GM12878 (cell line): ENCODE measurements around the gene FNDC3B. TPM values are rescaled to one million over a fixed set of nuclear protein-coding genes. Genes with fewer than 3 reads are reported as not detected.
A peak's percentile ranks its signal among the peaks of the same experiment; 100 is the strongest.

Experiments used
- ATAC-seq: fragments of 200-7000 bp; cut with Tn5 transposase; 3 replicates; pipeline ENCODE4 v1.9.1; 2020; ENCODE audit warnings: mild to moderate bottlenecking, moderate library complexity
- BruUV-seq: library from RNA; stranded (reverse); fragments of 400-500 nt; replicated peaks from 2 replicates; lab custom pipeline; 2021; lab: Mats Ljungman, UMichigan
- CTCF ChIA-PET: fragments of 300-600 bp; sonication (Branson Sonifier 250); formaldehyde crosslinking; extraction: SDS; loops from one replicate; lab custom pipeline; 2021; ENCODE audit warnings: inconsistent platforms; lab: Yijun Ruan, JAX
- POLR2A ChIA-PET: fragments of 350-600 bp; formaldehyde crosslinking; extraction: SDS; loops from one replicate; lab custom pipeline; 2021; ENCODE audit warnings: inconsistent platforms; lab: Charles Lee
- RAD21 ChIA-PET: fragments of 300-600 bp; sonication (Branson Sonifier 250); formaldehyde crosslinking; loops from one replicate; lab custom pipeline; 2023; ENCODE audit warnings: antibody characterized with exemption; ENCODE audit not compliant: unreplicated experiment; lab: Charles Lee
- SMC1A ChIA-PET: fragments of 300-600 bp; sonication (Branson Sonifier 250); formaldehyde crosslinking; loops from one replicate; lab custom pipeline; 2023; ENCODE audit not compliant: unreplicated experiment, uncharacterized antibody; lab: Charles Lee
- DNase-seq: peaks from one replicate; pipeline ENCODE4 v3.0.0-alpha.2; 2011; ENCODE audit warnings: low read depth, low spot score
- FAIRE-seq: peaks from 3 replicates; lab custom pipeline; 2011; peaks lifted over from hg19 to GRCh38; lab: Jason Lieb, UNC
- H2AFZ ChIP-seq: 2 replicates; pipeline ENCODE4 v1.6.0; 2011; ENCODE audit warnings: low read depth, low read length, control low read depth; ENCODE audit not compliant: control insufficient read depth
- H3K27ac ChIP-seq: 2 replicates; pipeline ENCODE4 v1.5.1; 2011; ENCODE audit warnings: control low read depth; ENCODE audit not compliant: control insufficient read depth, insufficient read depth
- H3K27me3 ChIP-seq, 2 experiments: replicated peaks in 1 of 2; 2 replicates each; pipeline versions ENCODE4 v1.6.0 to v1.6.1; 2011; ENCODE audit warnings: low read length in 1 of 2; ENCODE audit not compliant: control insufficient read depth in 2 of 2, insufficient read depth in 2 of 2
- H3K36me3 ChIP-seq, 2 experiments: 2 replicates each; pipeline ENCODE4 v1.5.1; 2011; ENCODE audit warnings: low read length in 1 of 2; ENCODE audit not compliant: control insufficient read depth in 2 of 2, insufficient read depth in 2 of 2
- H3K4me1 ChIP-seq: 2 replicates; pipeline ENCODE4 v1.6.1; 2011; ENCODE audit warnings: mild to moderate bottlenecking, low read length, moderate library complexity, mixed read lengths; ENCODE audit not compliant: control insufficient read depth, insufficient read depth
- H3K4me2 ChIP-seq: 2 replicates; pipeline ENCODE4 v1.6.0; 2011; ENCODE audit warnings: control low read depth; ENCODE audit not compliant: control insufficient read depth, insufficient read depth
- H3K4me3 ChIP-seq: fragments of 200-600 bp; sonication (generic); 2 replicates; pipeline ENCODE4 v1.5.1; 2016
- H3K79me2 ChIP-seq: 2 replicates; pipeline ENCODE4 v1.6.0; 2011; ENCODE audit warnings: low read length; ENCODE audit not compliant: control insufficient read depth, insufficient read depth
- H3K9ac ChIP-seq: 2 replicates; pipeline ENCODE4 v1.8.0; 2011; ENCODE audit warnings: low read length, control low read depth, mixed read lengths; ENCODE audit not compliant: control insufficient read depth, insufficient read depth
- H3K9me3 ChIP-seq: replicated peaks from 3 replicates; pipeline ENCODE4 v1.5.1; 2011; ENCODE audit warnings: mild to moderate bottlenecking, low read length; ENCODE audit not compliant: control insufficient read depth, insufficient read depth
- H4K20me1 ChIP-seq: 2 replicates; pipeline ENCODE4 v1.6.0; 2011; ENCODE audit not compliant: control insufficient read depth, insufficient read depth
- BACH1 ChIP-seq: fragments of 450-650 bp; IDR thresholded peaks from 2 replicates; pipeline ENCODE4 v1.6.1; 2017; ENCODE audit warnings: mild to moderate bottlenecking, borderline replicate concordance
- BCL11A ChIP-seq: IDR thresholded peaks from 2 replicates; pipeline ENCODE4 v1.6.1; 2011; ENCODE audit warnings: low read depth, low read length
- FOS ChIP-seq: IDR thresholded peaks from 3 replicates; pipeline ENCODE4 v1.6.1; 2011; ENCODE audit warnings: borderline replicate concordance; ENCODE audit not compliant: insufficient read length; ENCODE audit errors: extremely low read depth
- JUNB ChIP-seq: IDR thresholded peaks from 2 replicates; pipeline ENCODE4 v1.6.1; 2016; ENCODE audit warnings: antibody characterized with exemption, mild to moderate bottlenecking
- KAT2A ChIP-seq: conservative IDR thresholded peaks from 2 replicates; pipeline ENCODE4 v1.6.1; 2011; ENCODE audit warnings: low read depth, low read length; ENCODE audit not compliant: control insufficient read depth
- MTA2 ChIP-seq: fragments of 450-650 bp; IDR thresholded peaks from 2 replicates; pipeline ENCODE4 v1.6.1; 2016; ENCODE audit warnings: low read depth, mild to moderate bottlenecking, moderate library complexity
- NFYB ChIP-seq: IDR thresholded peaks from 2 replicates; pipeline ENCODE4 v1.6.1; 2011; ENCODE audit warnings: low read depth, mild to moderate bottlenecking, low read length, improper control_type of control experiment, moderate library complexity; ENCODE audit not compliant: insufficient read depth
- ZNF217 ChIP-seq: fragments of 450-650 bp; IDR thresholded peaks from 2 replicates; pipeline ENCODE4 v1.6.1; 2017; ENCODE audit warnings: antibody characterized with exemption, mild to moderate bottlenecking
- WGBS: methylation state at CpG from one replicate; pipeline ENCODE4 v1.1.6; 2016; ENCODE audit warnings: low lambda C conversion rate; ENCODE audit not compliant: insufficient replicate concordance, insufficient coverage; ENCODE audit errors: missing lambda C conversion rate; 5-methylcytosine and 5-hydroxymethylcytosine counted together
- in situ Hi-C: fragments of 300-500 bp; cut with MboI; formaldehyde crosslinking; loops from 9 replicates; pipeline ENCODE4 v1.14.3; 2018; ENCODE audit warnings: mixed read lengths
- intact Hi-C: fragments of 100-400 bp; cut with micrococcal nuclease; formaldehyde crosslinking; loops from one replicate; pipeline ENCODE4 v1.14.2; 2022; ENCODE audit not compliant: unreplicated experiment
- polyA plus RNA-seq, 11 experiments: library from polyadenylated mRNA; depleted of rRNA in 4 of 11; unstranded in 6 of 11; stranded (reverse) in 5 of 11; fragments of >200 nt; fragmentation: Nextera tagmentation in 4 of 11; fragmentation: Illumina TruSeq in 1 of 11; extraction: Ambion mirVana in 4 of 11; extraction: Trizol in 1 of 11; gene quantifications; 1 replicate in 1 of 11; 2 replicates in 10 of 11; pipeline versions ENCODE4 v1.2.1 to v1.2.3, GENCODE V29; 2011 to 2016; ENCODE audit warnings: inconsistent platforms in 2 of 11, missing spikeins in 2 of 11, low read depth in 1 of 11
- total RNA-seq, 4 experiments: library from RNA; depleted of rRNA in 3 of 4; stranded (reverse); fragments of >200 nt in 3 of 4; fragmentation: Illumina TruSeq in 1 of 4; extraction: Trizol in 1 of 4; gene quantifications; 2 replicates each; pipeline versions ENCODE4 v1.2.1 to v1.2.3, GENCODE V29; 2013 to 2021
- TF ChIP-seq, protein P1 (sequence below): fragments of 450-650 bp; IDR thresholded peaks from 2 replicates; pipeline ENCODE4 v1.6.1; 2016; ENCODE audit warnings: mild to moderate bottlenecking
- TF ChIP-seq, protein P2 (sequence below): fragments of 450-650 bp; IDR thresholded peaks from 2 replicates; pipeline ENCODE4 v1.6.1; 2018; ENCODE audit warnings: mild to moderate bottlenecking, low read depth, moderate library complexity; ENCODE audit not compliant: partially characterized antibody

Gene FNDC3B
- total and polyA plus RNA-seq, 10 of the 15 experiments (the other 5 are each of a cell fraction or from before 2014, with no cell fraction given), result 7.9 to 35.0 (median 18.5) TPM

DNA sequence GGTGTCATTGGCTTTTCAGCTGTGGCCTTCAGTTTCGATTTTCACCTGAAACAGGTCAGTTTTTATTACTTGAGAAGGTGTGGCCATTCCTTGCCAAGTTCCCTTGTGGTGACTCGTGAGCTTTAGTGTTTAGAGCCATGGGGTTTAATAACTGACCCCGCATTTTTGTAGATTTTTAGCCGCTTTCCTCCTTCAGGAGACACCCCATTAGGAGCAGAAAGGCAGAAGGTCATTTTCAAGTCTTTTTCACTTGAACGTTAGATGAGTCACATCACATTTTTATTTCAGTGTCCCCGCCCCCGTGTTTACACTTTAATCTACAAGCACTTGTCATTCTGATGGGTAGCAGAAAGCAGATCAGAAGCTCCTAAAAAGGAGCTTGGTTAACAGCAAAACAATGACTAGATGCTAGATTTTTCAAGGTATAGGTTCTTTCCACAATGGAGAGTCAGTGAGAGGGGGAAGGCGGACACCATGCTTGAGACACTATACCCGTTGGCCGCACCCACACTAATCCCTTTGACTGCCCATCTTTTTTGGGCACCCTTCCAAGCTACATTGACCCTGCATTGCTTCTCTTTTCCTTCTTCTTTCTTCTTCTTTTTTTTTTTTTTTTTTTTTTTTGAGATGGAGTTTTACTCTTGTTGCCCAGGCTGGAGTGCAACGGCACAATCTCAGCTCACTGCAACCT, 276.2 kb downstream of the FNDC3B start:
- ChIA-PET POLR2A (interaction anchor here (0.6 to 1.3 kb wide), 6 partner anchors 16 to 498 kb away, joined by 4 to 8 read pairs (median 6); no protein-coding TSS in a partner anchor), SMC1A (interaction anchor here (0.6 kb wide), 1 partner anchor 278 kb away, joined by 3 read pairs; no protein-coding TSS in a partner anchor), RAD21 (interaction anchor here (0.7 kb wide), 1 partner anchor 31 kb away, joined by 3 read pairs; no protein-coding TSS in a partner anchor), CTCF (interaction anchor here (0.6 to 2.2 kb wide), 3 partner anchors 15 to 208 kb away, joined by 3 to 14 read pairs (median 3); no protein-coding TSS in a partner anchor)
- Histone ChIP-seq H3K9ac (no peak overlapping the region), H3K4me2 (no peak overlapping the region), H4K20me1 (no peaks in the 10 kb centered on the region), H3K27me3 (no peaks in the 10 kb centered on the region), H3K4me3 (no peak overlapping the region), H3K36me3 (peaks cover 6 to 25% of the 10 kb centered on the region in 2 experiments), H3K79me2 (no peaks in the 10 kb centered on the region), H3K9me3 (no peaks in the 10 kb centered on the region), H3K27ac (no peak overlapping the region), H2AFZ (no peak overlapping the region), H3K4me1 (peaks cover 10% of the 10 kb centered on the region)
- intact Hi-C loops, result loop anchor here (5.0 kb wide), 2 partner anchors 133 to 278 kb away; partner anchors contain the start of gene FNDC3B
- TF ChIP-seq, protein P1, sequence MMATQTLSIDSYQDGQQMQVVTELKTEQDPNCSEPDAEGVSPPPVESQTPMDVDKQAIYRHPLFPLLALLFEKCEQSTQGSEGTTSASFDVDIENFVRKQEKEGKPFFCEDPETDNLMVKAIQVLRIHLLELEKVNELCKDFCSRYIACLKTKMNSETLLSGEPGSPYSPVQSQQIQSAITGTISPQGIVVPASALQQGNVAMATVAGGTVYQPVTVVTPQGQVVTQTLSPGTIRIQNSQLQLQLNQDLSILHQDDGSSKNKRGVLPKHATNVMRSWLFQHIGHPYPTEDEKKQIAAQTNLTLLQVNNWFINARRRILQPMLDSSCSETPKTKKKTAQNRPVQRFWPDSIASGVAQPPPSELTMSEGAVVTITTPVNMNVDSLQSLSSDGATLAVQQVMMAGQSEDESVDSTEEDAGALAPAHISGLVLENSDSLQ, result peak; percentile 28; the same call in 1 of the 2 replicates
- TF ChIP-seq JUNB, result no peak
- ATAC-seq (no peak), DNase-seq (no peak), FAIRE-seq (no peak)
- no TSS peak for BruUV-seq
- in situ Hi-C loops, result no loop called here
- WGBS, result 86% methylated on average over 10 of the region's 11 CpGs

DNA sequence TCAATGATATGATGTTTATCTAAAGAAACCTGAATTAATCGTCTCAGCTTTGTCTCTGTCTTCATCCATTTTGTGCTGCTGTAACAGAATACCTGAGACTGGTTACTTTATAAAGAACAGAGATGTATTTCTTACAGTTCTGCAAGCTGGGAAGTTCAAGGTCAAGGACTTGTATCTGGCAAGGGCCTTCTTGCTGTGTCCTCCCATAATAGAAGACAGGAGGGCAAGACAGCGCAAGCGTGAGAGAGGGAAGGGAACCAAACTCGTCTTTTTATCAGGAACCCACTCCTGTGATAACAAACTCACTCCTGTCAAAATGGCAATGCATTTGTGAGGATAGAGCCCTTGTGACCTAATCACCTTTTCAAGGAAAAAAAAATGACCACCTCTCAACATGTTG, 277.4 kb downstream of the FNDC3B start:
- Histone ChIP-seq H3K27me3 (no peaks in the 10 kb centered on the region), H3K79me2 (no peaks in the 10 kb centered on the region), H3K9me3 (no peaks in the 10 kb centered on the region), H3K36me3 (peaks cover 3 to 21% of the 10 kb centered on the region in 2 experiments), H3K4me2 (no peak overlapping the region), H3K9ac (no peak overlapping the region), H3K4me3 (no peak overlapping the region), H3K27ac (no peak overlapping the region), H4K20me1 (no peaks in the 10 kb centered on the region), H3K4me1 (peaks cover 10% of the 10 kb centered on the region), H2AFZ (no peak overlapping the region)
- WGBS, result 94% methylated on average over 4 of the region's 4 CpGs
- ChIA-PET CTCF (no interaction called here), RAD21 (no interaction called here), POLR2A (no interaction called here), SMC1A (no interaction called here)
- intact Hi-C loops, result loop anchor here (5.0 kb wide), 2 partner anchors 134 to 279 kb away; partner anchors contain the start of gene FNDC3B
- ATAC-seq, result no peak
- BruUV-seq, result no TSS peak
- in situ Hi-C loops, result no loop called here
- no peak for FAIRE-seq
- no peak for DNase-seq
- no peak for TF ChIP-seq BACH1
- TF ChIP-seq MTA2, result no peak
- TF ChIP-seq, protein P1, result no peak
- no peak for TF ChIP-seq BCL11A
- TF ChIP-seq NFYB, result no peak
- TF ChIP-seq ZNF217, result no peak
- TF ChIP-seq, protein P2, sequence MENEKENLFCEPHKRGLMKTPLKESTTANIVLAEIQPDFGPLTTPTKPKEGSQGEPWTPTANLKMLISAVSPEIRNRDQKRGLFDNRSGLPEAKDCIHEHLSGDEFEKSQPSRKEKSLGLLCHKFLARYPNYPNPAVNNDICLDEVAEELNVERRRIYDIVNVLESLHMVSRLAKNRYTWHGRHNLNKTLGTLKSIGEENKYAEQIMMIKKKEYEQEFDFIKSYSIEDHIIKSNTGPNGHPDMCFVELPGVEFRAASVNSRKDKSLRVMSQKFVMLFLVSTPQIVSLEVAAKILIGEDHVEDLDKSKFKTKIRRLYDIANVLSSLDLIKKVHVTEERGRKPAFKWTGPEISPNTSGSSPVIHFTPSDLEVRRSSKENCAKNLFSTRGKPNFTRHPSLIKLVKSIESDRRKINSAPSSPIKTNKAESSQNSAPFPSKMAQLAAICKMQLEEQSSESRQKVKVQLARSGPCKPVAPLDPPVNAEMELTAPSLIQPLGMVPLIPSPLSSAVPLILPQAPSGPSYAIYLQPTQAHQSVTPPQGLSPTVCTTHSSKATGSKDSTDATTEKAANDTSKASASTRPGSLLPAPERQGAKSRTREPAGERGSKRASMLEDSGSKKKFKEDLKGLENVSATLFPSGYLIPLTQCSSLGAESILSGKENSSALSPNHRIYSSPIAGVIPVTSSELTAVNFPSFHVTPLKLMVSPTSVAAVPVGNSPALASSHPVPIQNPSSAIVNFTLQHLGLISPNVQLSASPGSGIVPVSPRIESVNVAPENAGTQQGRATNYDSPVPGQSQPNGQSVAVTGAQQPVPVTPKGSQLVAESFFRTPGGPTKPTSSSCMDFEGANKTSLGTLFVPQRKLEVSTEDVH, result no peak
- no peak for TF ChIP-seq KAT2A
- no peak for TF ChIP-seq FOS
